ENCODE results near the gene TAAR1. TPM values are rescaled to one million over a fixed set of nuclear protein-coding genes. Genes with fewer than 3 reads are reported as not detected.

The TAAR1 gene
- total and polyA plus RNA-seq, 2 donors (not counting 1 experiment from before 2014, with no cell fraction given): not detected

- H3K27me3 Mint-ChIP-seq: peaks cover 14% of the 10 kb centered on the region
- H2AFZ ChIP-seq (ENCODE audit: insufficient read depth, low read depth, low read length, poor library complexity, severe bottlenecking): no peak overlapping the region
- intact Hi-C loops (cut with micrococcal nuclease): no loop called here
Observed at GRCh38 chr6:132598473-132598872, 60.5 kb downstream of the TAAR1 start.

GRCh38 chr6:132596201-132596600 is 62.8 kb downstream of the TAAR1 start:
- no peaks in the 10 kb centered on the region for H3K9me3 Mint-ChIP-seq (ENCODE audit: insufficient read depth)
- TF ChIP-seq EZH2 (IDR thresholded peaks at IDR 0.05; ENCODE audit: borderline replicate concordance, insufficient read depth, low read depth, low read length, poor library complexity, severe bottlenecking) (no peak), CTCF (IDR thresholded peaks at IDR 0.05) (no peak)
- no peak for ATAC-seq (ENCODE audit: low read depth)
- Histone ChIP-seq H3K36me3 (replicated peaks in 1 of 2; ENCODE audit: control extremely low read depth in 1 of 2, control insufficient read depth in 1 of 2, extremely low read depth in 1 of 2, insufficient read depth in 2 of 2, low read length in 1 of 2) (no peaks in the 10 kb centered on the region), H3K27ac (ENCODE audit: low read length in 2 of 2) (no peak overlapping the region), H3K9me3 (ENCODE audit: control extremely low read depth in 1 of 3, control insufficient read depth in 2 of 3, insufficient read depth in 1 of 3, low read length in 2 of 3) (no peaks in the 10 kb centered on the region), H3K27me3 (replicated peaks in 1 of 4; ENCODE audit: control extremely low read depth in 1 of 4, control insufficient read depth in 3 of 4, insufficient read depth in 4 of 4, low read length in 3 of 4) (peaks cover 0 to 5% (median 1%) of the 10 kb centered on the region in 4 experiments), H2AFZ (ENCODE audit: insufficient read depth, low read depth, low read length, poor library complexity, severe bottlenecking) (no peak overlapping the region), H3K79me2 (ENCODE audit: control insufficient read depth, insufficient read depth, low read length) (no peaks in the 10 kb centered on the region), H3K4me2 (replicated peaks; ENCODE audit: low read depth, low read length, poor library complexity, severe bottlenecking) (no peak overlapping the region), H3K9ac (ENCODE audit: low read length) (no peak overlapping the region), H4K20me1 (ENCODE audit: control insufficient read depth, insufficient read depth, low read length, poor library complexity, severe bottlenecking) (no peaks in the 10 kb centered on the region), H3K4me3 (ENCODE audit: control extremely low read depth in 1 of 5, extremely low read depth in 1 of 5, insufficient read depth in 1 of 5, low read depth in 2 of 5, low read length in 4 of 5) (no peak overlapping the region), H3K4me1 (ENCODE audit: control insufficient read depth in 2 of 2, insufficient read depth in 2 of 2, low read length in 2 of 2) (no peaks in the 10 kb centered on the region)
- POLR2A ChIA-PET: no interaction called here
- 80% methylated on average over 1 of the region's 6 CpGs for WGBS (ENCODE audit: insufficient coverage)
- H3K27ac Mint-ChIP-seq: no peak overlapping the region
- intact Hi-C loops (cut with micrococcal nuclease): no loop called here
- peaks cover 2% of the 10 kb centered on the region for H3K4me1 Mint-ChIP-seq
- peaks cover 17% of the 10 kb centered on the region for H3K27me3 Mint-ChIP-seq
- no peak overlapping the region for H3K4me3 Mint-ChIP-seq
- DNase-seq: no peak
- CTCF ChIA-PET: interaction anchor here (1.1 kb wide), 1 partner anchor 54 kb away, joined by 3 read pairs; no protein-coding TSS in a partner anchor

More at GRCh38 chr6:132598473-132598872, 60.5 kb downstream of the TAAR1 start:
- Mint-ChIP-seq H3K4me1 (no peaks in the 10 kb centered on the region), H3K27ac (no peak overlapping the region), H3K9me3 (ENCODE audit: insufficient read depth) (no peaks in the 10 kb centered on the region), H3K4me3 (no peak overlapping the region)
- TF ChIP-seq CTCF (IDR thresholded peaks at IDR 0.05) (peak; percentile 26), EZH2 (IDR thresholded peaks at IDR 0.05; ENCODE audit: borderline replicate concordance, insufficient read depth, low read depth, low read length, poor library complexity, severe bottlenecking) (no peak)
- H3K9me3 ChIP-seq (ENCODE audit: control extremely low read depth in 1 of 3, control insufficient read depth in 2 of 3, insufficient read depth in 1 of 3, low read length in 2 of 3): no peaks in the 10 kb centered on the region
- no peak overlapping the region for H3K27ac ChIP-seq (ENCODE audit: low read length in 2 of 2)
- ChIA-PET POLR2A (no interaction called here), CTCF (interaction anchor here (0.8 to 1.2 kb wide), 3 partner anchors 11 to 216 kb away, joined by 3 to 4 read pairs (median 3); partner anchors contain the start of gene RPS12)
- DNase-seq: peak; percentile 9
- 68% methylated on average over 3 of the region's 3 CpGs for WGBS (ENCODE audit: insufficient coverage)
- no peaks in the 10 kb centered on the region for H3K79me2 ChIP-seq (ENCODE audit: control insufficient read depth, insufficient read depth, low read length)
- ATAC-seq (ENCODE audit: low read depth): peak; percentile 24
- no peak overlapping the region for H3K4me3 ChIP-seq (ENCODE audit: control extremely low read depth in 1 of 5, extremely low read depth in 1 of 5, insufficient read depth in 1 of 5, low read depth in 2 of 5, low read length in 4 of 5)
- no peaks in the 10 kb centered on the region for H3K36me3 ChIP-seq (replicated peaks in 1 of 2; ENCODE audit: control extremely low read depth in 1 of 2, control insufficient read depth in 1 of 2, extremely low read depth in 1 of 2, insufficient read depth in 2 of 2, low read length in 1 of 2)
- H4K20me1 ChIP-seq (ENCODE audit: control insufficient read depth, insufficient read depth, low read length, poor library complexity, severe bottlenecking): no peaks in the 10 kb centered on the region
- H3K9ac ChIP-seq (ENCODE audit: low read length): no peak overlapping the region
- H3K27me3 ChIP-seq (replicated peaks in 1 of 4; ENCODE audit: control extremely low read depth in 1 of 4, control insufficient read depth in 3 of 4, insufficient read depth in 4 of 4, low read length in 3 of 4): peaks cover 0 to 5% (median 1%) of the 10 kb centered on the region in 4 experiments
- H3K4me2 ChIP-seq (replicated peaks; ENCODE audit: low read depth, low read length, poor library complexity, severe bottlenecking): no peak overlapping the region
- H3K4me1 ChIP-seq (ENCODE audit: control insufficient read depth in 2 of 2, insufficient read depth in 2 of 2, low read length in 2 of 2): no peaks in the 10 kb centered on the region

Other genes with a start within 250 kb of the TAAR1 start
- 221 and 227 TPM in 2 replicates for gene STX7, start 146.1 kb downstream of the TAAR1 start, total RNA-seq
- gene STX7, start 146.1 kb downstream of the TAAR1 start, polyA plus RNA-seq: 70.9 and 78.5 TPM in 2 replicates
- not detected in 2 replicates for gene TAAR9, start 120.9 kb downstream of the TAAR1 start, total RNA-seq
- not detected in 2 replicates for gene TAAR9, start 120.9 kb downstream of the TAAR1 start, polyA plus RNA-seq
- not detected in 2 replicates for gene TAAR8, start 106.5 kb downstream of the TAAR1 start, total RNA-seq
- gene TAAR8, start 106.5 kb downstream of the TAAR1 start, polyA plus RNA-seq: not detected in 2 replicates
- not detected in 2 replicates for gene TAAR6, start 88.9 kb downstream of the TAAR1 start, total RNA-seq
- not detected in 2 replicates for gene TAAR6, start 88.9 kb downstream of the TAAR1 start, polyA plus RNA-seq
- not detected in 2 replicates for gene TAAR5, start 69.4 kb downstream of the TAAR1 start, total RNA-seq
- gene TAAR5, start 69.4 kb downstream of the TAAR1 start, polyA plus RNA-seq: not detected in 2 replicates
- gene TAAR2, start 34.9 kb downstream of the TAAR1 start, total RNA-seq: not detected in 2 replicates
- not detected in 2 replicates for gene TAAR2, start 34.9 kb downstream of the TAAR1 start, polyA plus RNA-seq
- not detected in 2 replicates for gene VNN1, start 54.9 kb upstream of the TAAR1 start, total RNA-seq
- 0.03 and 0.04 TPM in 2 replicates for gene VNN1, start 54.9 kb upstream of the TAAR1 start, polyA plus RNA-seq
- 32.7 and 33.4 TPM in 2 replicates for gene VNN2, start 98.7 kb upstream of the TAAR1 start, total RNA-seq
- gene VNN2, start 98.7 kb upstream of the TAAR1 start, polyA plus RNA-seq: 12.2 and 20.0 TPM in 2 replicates
- gene SLC18B1, start 139.5 kb upstream of the TAAR1 start, total RNA-seq: 21.4 and 22.8 TPM in 2 replicates
- gene SLC18B1, start 139.5 kb upstream of the TAAR1 start, polyA plus RNA-seq: 9.6 and 25.5 TPM in 2 replicates
- 1,732 and 1,804 TPM in 2 replicates for gene RPS12, start 155.4 kb upstream of the TAAR1 start, total RNA-seq
- 6,383 and 7,330 TPM in 2 replicates for gene RPS12, start 155.4 kb upstream of the TAAR1 start, polyA plus RNA-seq

Data from B cell (primary cell).